Inflammatory macrophage (primary cell): ENCODE results near the gene PDE6A.
A peak's percentile ranks its signal among the peaks of the same experiment; 100 is the strongest.

Experiments
- DNase-seq, 2 donors: peaks; one replicate each; pipeline ENCODE4 v3.0.0-alpha.2; 2020 to 2022
- total RNA-seq, 18 experiments: gene quantifications; one replicate each; lab custom pipeline; 2026; ENCODE audit warnings: mixed read lengths in 6 of 18, inconsistent platforms in 2 of 18; lab: John Stamatoyannopoulos, UW

Gene PDE6A
- total RNA-seq = 0 to 0.21 (median 0) reads per million in 18 experiments

DNA sequence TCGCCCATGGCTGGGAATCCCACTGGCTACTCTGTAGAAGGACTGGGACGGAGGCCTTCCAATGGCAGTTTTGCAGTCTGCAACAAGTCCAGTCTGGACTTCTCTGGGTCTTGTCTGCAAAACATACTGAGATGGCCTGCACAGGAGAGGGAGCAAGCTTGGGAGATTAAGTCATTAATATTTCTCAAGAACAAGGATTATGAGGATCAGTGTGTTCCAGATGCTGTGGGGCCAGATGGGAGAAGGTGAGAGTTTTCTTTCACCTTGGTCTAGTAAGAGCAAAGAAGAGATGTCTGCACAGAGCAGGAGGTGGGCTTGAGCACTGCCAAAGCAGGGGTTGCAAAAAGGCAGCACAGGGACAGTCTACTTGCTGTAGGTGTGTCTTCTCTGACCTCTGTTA is at the start of gene PDE6A:
Gene PDE6A, minus strand, starts transcription at position 128 of the 400 bp plus-strand sequence. Its CDS starts 120 bp downstream, at position 8.
- no peak for DNase-seq

DNA sequence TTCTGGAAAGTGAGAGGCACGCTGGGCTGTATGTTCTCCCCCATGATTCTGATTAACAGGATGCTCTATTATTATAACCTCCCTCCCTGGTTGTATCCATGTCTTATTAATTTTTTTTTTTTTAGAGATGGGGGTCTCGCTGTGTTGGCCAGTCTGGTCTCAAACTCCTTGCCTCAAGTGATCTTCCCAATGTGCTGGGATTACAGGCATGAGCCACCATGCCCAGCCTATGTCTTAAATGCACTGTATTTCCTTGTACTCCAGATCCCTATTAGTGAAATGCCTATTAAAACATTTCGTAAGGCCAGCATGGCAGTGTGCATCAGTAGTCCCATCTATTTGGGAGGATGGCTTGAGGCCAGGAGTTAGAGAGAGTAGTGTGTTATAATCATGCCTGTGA is 48.9 kb upstream of the PDE6A start:
- no peak for DNase-seq

DNA sequence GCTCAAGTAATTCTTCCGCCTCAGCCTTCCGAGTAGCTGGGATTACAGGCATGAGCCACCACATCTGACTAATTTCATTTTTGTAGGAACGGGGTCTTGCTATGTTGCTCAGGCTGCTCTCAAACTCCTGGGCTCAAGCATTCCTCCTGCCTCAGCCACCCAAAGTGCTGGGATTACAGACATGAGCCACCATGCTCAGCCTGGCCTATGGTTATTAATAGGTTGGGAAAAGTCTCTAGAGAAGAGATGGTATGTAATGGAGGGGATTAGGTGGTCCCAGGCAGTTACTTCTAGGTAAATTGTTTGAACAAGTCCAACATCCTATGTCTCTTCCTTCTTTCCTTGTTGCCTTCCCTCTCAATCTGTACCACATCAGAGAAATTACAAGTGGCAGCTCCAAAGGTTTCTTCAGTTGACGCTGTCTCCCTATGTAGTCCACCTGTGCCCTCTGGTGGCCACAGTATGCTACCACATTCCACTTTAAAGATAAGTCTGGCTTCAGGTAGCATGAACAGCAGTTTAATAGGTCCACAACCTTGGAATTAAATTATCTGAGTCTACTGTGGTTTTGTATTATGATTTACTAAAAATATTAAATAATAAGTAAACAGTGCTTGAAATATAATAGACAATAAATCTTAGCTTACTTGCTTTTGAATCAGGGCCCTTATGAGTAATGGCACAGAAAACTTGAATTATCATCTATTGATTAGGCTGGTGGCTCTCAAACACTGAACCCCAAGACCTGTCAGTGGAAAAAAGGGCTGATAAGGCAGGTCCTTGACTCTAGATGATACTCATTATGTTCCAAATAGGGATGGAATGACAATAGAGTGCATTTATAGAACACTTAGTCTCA is 46.2 kb upstream of the PDE6A start:
- DNase-seq = peak; percentile 66 to 72

GRCh38 chr5:149988126-149988525 is 43.5 kb upstream of the PDE6A start:
- no peak for DNase-seq

DNA sequence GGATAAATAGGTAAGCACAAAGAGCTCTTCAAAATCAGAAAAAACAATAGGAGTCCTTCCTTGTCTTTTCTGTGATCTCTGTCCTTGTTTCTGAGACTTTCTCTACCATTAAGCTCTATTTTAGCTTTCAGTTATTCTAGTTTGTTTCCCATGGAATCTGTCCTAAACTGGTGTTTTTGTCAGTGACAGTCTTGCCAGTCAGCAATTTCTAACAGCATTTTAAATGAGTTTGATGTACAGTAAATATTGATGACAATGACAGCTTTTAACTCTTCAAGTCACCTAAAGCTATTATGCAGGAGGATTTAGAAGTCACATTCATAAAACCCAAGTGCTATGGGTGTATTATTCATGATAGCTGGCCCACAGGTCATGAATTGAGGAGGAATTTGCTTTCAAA is 37.9 kb upstream of the PDE6A start:
- no peak for DNase-seq

DNA sequence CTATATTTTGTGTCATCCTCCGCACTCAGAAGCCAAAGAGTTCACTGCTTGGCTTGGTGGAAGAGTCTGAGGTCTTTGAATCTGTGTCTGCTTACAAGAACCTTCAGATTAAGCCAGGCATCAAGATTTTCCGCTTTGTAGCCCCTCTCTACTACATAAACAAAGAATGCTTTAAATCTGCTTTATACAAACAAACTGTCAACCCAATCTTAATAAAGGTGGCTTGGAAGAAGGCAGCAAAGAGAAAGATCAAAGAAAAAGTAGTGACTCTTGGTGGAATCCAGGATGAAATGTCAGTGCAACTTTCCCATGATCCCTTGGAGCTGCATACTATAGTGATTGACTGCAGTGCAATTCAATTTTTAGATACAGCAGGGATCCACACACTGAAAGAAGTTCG is 36.6 kb upstream of the PDE6A start:
- DNase-seq = no peak

DNA sequence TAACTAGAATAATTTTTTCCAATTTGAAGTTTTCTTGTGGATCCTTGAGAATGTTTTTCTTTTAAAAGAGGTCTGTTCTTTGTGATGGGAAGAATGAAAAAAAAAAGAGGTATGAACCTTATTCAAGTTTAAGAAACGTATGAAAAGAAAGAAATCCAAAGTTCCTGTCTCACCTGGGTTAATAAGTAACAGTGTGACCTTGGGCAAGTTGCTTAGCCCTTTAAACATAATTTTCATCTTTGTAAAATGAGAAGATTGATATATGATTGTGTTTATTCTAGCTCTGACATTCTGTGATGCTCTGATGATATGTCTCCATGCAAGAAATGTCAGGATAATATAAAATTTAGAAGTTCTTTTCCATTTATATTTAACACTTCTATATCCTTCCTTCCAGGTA is 35.3 kb upstream of the PDE6A start:
- DNase-seq = no peak

DNA sequence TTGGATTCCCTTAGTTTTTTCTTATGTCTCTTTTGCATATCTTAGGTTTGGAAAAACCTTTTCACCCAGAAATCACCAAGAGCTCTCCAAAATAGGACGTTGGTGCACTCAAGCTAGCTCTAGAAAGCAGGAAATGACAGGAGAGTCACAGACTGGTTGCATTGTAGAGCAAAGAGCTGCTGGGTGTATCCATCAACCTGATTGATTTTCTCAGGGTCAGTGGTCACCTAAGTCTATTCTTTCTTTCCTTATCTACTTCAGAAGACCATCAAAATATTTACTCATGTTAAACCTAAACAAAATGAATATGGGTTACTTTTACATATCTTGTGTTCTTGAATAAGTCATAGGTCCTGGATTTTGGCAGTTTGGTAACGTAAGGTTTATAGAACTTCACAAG is 30.8 kb upstream of the PDE6A start:
- DNase-seq = no peak

DNA sequence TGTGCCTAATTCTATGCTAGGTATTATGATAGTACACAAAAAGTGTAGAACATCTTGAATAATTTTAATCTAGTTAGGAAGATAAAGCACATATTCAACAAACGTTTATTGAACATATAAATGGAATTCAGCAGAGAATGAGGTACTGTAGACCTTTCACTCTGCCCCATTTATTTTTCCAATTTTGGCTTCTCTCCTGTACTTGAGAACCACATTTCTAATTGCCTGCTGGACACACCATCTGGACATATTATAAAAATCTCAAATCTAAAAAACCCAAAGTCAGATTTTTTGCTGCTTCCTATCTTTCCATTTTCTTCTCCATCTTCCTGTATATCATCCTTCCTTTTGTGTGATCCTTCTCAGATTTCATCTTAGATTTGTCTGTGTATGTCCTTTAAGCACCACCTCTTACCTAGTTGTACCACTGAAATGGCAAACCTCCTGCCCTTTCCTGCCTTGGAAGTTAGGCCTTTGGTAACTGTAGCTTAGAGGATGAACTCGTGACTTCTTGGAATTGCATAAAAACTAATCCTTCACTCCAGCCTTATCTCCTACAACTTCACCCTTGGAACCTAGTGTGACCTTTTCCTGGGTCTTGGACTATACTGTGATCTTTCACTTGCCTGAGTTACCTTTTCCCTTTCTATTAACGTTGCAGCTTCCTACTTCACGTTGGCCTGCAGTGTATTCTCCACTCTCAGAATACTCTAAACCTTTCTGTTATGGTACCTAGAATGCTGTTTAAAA is 24.8 kb upstream of the PDE6A start:
- no peak for DNase-seq

DNA sequence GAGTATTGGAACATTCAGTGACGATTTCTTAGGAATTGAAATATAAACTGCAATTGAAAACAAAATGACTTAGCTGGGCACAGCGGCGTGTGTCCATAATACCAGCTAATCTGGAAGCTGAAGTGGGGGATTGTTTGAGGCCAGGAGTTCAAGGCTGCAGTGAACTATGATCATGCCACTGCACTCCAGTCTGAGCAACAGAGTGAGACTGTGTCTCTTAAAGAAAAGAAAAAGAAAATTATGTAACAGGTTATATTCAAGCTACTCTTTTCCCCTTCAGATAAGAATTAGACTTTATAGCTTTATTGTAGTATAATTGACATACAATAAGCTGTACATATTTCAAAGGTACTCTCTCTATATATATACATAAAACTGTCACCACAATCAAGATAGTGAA is 22.4 kb upstream of the PDE6A start:
- no peak for DNase-seq

DNA sequence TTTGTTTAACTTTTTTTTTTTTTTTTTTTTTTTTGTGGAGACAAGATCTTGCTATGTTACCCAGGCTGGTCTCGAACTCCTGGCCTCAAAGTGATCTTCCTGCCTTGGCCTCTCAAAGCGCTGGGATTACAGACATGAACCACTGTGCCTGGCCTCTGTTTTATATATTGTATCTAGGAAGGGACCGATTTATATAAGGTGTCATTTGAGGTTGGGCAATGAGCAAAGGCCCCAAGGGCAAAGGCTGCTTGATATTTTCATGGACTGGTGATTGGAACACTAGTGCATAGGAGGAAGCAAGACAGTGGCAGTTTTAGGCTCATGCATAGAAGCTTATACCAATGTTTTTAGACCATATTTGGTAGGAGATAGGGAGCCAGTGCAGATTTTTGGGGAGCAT is 19.1 kb upstream of the PDE6A start:
- DNase-seq = no peak

DNA sequence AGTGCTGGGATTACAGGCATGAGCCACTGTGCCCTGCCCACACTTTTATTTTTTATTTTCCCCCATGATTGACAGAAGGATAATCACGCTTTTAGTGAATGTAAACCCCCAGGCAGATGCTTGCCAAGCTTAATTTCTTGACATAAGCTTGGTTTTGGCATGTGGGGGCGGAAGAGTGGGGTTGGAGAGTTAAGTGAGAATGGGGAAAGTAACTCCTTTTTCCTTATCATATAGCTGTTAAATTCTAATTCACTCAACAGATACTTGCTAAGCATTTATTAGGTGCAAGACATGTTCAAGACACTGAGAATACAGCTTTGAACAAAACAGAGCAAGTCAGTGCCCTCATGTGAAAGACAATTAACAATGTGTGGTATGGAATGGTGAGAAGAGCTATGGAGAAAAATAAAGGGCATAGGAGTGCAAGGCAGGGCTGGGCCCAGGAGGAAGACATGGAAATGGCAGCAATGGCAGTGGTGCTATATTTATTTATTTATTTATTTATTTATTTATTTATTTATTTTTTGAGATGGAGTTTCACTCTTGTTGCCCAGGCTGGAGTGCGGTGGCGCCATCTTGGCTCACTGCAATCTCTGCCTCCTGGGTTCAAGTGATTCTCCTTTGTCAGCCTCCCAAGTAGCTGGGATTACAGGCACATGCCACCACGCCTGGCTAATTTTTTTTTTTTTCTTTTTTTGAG is 18.2 kb upstream of the PDE6A start:
- DNase-seq = no peak

GRCh38 chr5:149961957-149962409 is 17.4 kb upstream of the PDE6A start:
- DNase-seq = peak; percentile 12 to 36

DNA sequence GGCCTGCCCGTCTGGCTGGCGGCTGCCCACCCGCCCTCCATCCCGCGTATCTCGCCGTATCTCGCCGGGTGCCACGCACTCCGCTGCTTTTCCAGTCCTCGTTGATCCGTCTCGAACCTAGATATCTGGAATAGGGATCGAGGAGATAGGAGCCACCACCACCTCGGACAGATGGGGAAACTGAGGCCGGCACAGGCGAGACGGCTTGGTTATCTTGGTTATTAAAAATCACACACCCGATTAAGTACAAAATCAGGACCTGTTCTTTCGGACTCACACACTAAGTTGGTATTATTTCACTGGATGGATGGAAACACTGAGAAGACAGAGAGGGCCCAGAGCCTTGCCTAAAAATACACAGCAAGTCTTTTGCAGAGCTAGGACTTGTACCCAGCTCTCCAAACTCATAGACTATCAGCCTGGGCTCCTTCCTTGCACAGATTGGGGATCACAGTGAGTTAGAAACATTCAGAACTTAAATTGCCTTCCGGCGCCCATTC is 16.6 kb upstream of the PDE6A start:
- DNase-seq = no peak

DNA sequence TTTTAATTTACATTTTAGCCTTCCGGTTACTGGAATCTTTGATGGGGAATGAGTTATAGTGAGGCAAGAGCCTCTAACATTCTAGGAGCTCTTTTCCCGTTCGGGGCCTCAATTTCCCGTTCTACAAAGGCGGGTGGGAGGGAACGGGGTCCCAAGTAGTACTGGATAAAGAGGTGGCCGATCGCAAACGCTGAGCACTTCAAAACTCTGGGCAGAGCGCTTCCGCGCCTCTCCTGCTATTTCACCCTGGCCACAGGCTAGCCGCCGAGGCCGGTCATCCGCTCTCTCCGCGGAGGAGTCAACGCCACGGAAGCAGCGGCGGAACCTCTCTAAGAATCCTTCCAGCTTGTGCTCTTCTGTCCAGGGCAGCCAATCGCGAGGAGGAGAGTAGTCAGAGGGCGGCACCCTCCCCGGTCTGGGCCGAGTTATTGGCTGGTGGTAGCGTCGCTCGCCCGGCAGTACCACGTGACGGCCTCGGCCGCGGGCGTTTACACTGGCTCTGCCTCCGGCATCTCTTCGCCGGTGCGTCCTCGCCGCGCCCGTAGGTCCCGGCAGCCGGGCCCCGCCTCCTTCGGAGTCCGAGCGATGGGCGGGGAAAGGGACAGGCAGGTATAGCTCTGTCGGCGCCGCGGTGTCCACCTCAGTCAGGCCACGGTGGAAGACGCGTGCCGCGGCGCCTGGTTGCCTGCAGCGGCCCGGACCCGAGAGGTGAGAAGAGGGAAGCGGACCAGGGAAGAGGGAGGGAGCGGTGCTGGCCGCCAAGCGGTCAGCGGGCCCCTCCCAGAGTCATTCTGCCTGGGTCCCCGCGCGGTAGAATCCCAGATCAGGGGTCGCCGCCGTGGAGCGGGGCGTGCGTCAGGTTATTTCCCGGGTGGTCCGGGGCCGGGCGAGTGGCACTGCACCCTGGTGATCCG is 15.9 kb upstream of the PDE6A start, which contains the start of gene SLC26A2:
Gene SLC26A2, plus strand, starts transcription at position 487 of the 914 bp plus-strand sequence. CDS start 16,895 bp downstream, outside the sequence.
- peak; percentile 97 to 98 for DNase-seq

- DNase-seq = peak; percentile 46 to 63
Measured at GRCh38 chr5:149959406-149960236, 15.0 kb upstream of the PDE6A start.

- no peak for DNase-seq
Measured at GRCh38 chr5:149957855-149958254, 13.3 kb upstream of the PDE6A start.

- no peak for DNase-seq
Measured at GRCh38 chr5:149956685-149957084, 12.1 kb upstream of the PDE6A start.

- no peak for DNase-seq
Measured at GRCh38 chr5:149954798-149955197, 10.2 kb upstream of the PDE6A start.

GRCh38 chr5:149953436-149954121 is 9.0 kb upstream of the PDE6A start:
- no peak for DNase-seq
